Skeletal muscle cell (primary cell): ENCODE measurements around the gene B3GLCT.
A peak's percentile ranks its signal among the peaks of the same experiment; 100 is the strongest.

Source experiments
- DNase-seq: peaks from one replicate; pipeline ENCODE4 v3.0.0-alpha.2; 2010; ENCODE audit warnings: low read depth
- H3K4me3 ChIP-seq: 2 replicates; pipeline ENCODE4 v1.5.1; 2011; ENCODE audit warnings: low read depth, mild to moderate bottlenecking, control low read depth, low read length, moderate library complexity

Gene B3GLCT

GRCh38 chr13:31250435-31250834 lies 50.7 kb downstream of the B3GLCT start:
- no peak for DNase-seq
- no peak overlapping the region for H3K4me3 ChIP-seq

GRCh38 chr13:31261241-31261640 lies 61.5 kb downstream of the B3GLCT start:
- H3K4me3 ChIP-seq = no peak overlapping the region
- DNase-seq = no peak

GRCh38 chr13:31263346-31263745 lies 63.6 kb downstream of the B3GLCT start:
- DNase-seq = no peak
- H3K4me3 ChIP-seq = no peak overlapping the region

- DNase-seq = no peak
- no peak overlapping the region for H3K4me3 ChIP-seq
Observed at GRCh38 chr13:31264151-31264550, 64.4 kb downstream of the B3GLCT start.

- DNase-seq = no peak
Observed at GRCh38 chr13:31267126-31267784, 67.5 kb downstream of the B3GLCT start.

GRCh38 chr13:31274390-31274789 lies 74.6 kb downstream of the B3GLCT start:
- DNase-seq = no peak
- no peak overlapping the region for H3K4me3 ChIP-seq

More at GRCh38 chr13:31267126-31267784, 67.5 kb downstream of the B3GLCT start:
- H3K4me3 ChIP-seq = no peak overlapping the region

GRCh38 chr13:31276421-31276820 lies 76.6 kb downstream of the B3GLCT start:
- no peak for DNase-seq
- H3K4me3 ChIP-seq = no peak overlapping the region

GRCh38 chr13:31278869-31279268 lies 79.1 kb downstream of the B3GLCT start:
- H3K4me3 ChIP-seq = no peak overlapping the region
- no peak for DNase-seq

- no peak overlapping the region for H3K4me3 ChIP-seq
- no peak for DNase-seq
Observed at GRCh38 chr13:31282741-31283455, 83.1 kb downstream of the B3GLCT start.

- no peak for DNase-seq
- H3K4me3 ChIP-seq = no peak overlapping the region
Observed at GRCh38 chr13:31286930-31287329, 87.2 kb downstream of the B3GLCT start.

- H3K4me3 ChIP-seq = no peak overlapping the region
- no peak for DNase-seq
Observed at GRCh38 chr13:31301119-31301518, 101.3 kb downstream of the B3GLCT start.

- DNase-seq = no peak
- H3K4me3 ChIP-seq = no peak overlapping the region
Observed at GRCh38 chr13:31310356-31310755, 110.6 kb downstream of the B3GLCT start.

- DNase-seq = no peak
- no peak overlapping the region for H3K4me3 ChIP-seq
Observed at GRCh38 chr13:31310786-31311185, 111.0 kb downstream of the B3GLCT start.

GRCh38 chr13:31311921-31312320 lies 112.1 kb downstream of the B3GLCT start:
- DNase-seq = no peak
- no peak overlapping the region for H3K4me3 ChIP-seq

- H3K4me3 ChIP-seq = no peak overlapping the region
- no peak for DNase-seq
Observed at GRCh38 chr13:31314961-31315360, 115.2 kb downstream of the B3GLCT start.

- no peak for DNase-seq
- H3K4me3 ChIP-seq = no peak overlapping the region
Observed at GRCh38 chr13:31320946-31321345, 121.2 kb downstream of the B3GLCT start.

GRCh38 chr13:31321457-31321856 lies 121.7 kb downstream of the B3GLCT start:
- H3K4me3 ChIP-seq = no peak overlapping the region
- no peak for DNase-seq

GRCh38 chr13:31322026-31322425 lies 122.3 kb downstream of the B3GLCT start:
- DNase-seq = peak; percentile 93

GRCh38 chr13:31322702-31323405 lies 123.1 kb downstream of the B3GLCT start:
- no peak overlapping the region for H3K4me3 ChIP-seq
- no peak for DNase-seq

More at GRCh38 chr13:31322026-31322425, 122.3 kb downstream of the B3GLCT start:
- no peak overlapping the region for H3K4me3 ChIP-seq

- H3K4me3 ChIP-seq = no peak overlapping the region
- DNase-seq = no peak
Observed at GRCh38 chr13:31327182-31327860, 127.5 kb downstream of the B3GLCT start.
